OCI-LY7 (cell line): ENCODE results near the gene PLEKHA6.

Experiments used
- CTCF ChIP-seq: fragments of 200-600 bp; sonication (generic); conservative IDR thresholded peaks from 2 replicates; pipeline ENCODE4 v1.5.1; 2014; ENCODE audit warnings: mild to moderate bottlenecking, antibody characterized with exemption, low read length, moderate library complexity, mixed read lengths
- EZH2phosphoT487 ChIP-seq: fragments of 200-600 bp; sonication (generic); IDR thresholded peaks from 2 replicates; pipeline ENCODE4 v1.6.1; 2018; ENCODE audit warnings: low read depth, borderline replicate concordance, mild to moderate bottlenecking, mixed run types, antibody characterized with exemption, low read length, moderate library complexity, mixed read lengths

GRCh38 chr1:204376465-204376864 lies 16.7 kb upstream of the PLEKHA6 start:
- TF ChIP-seq EZH2phosphoT487 (no peak), CTCF (no peak)
